ENCODE measurements around the gene MPHOSPH6. TPM values are rescaled to one million over a fixed set of nuclear protein-coding genes. Genes with fewer than 3 reads are reported as not detected.
"Not testable (repeated sequence)": the region's sequence is repeated elsewhere in the genome, so short reads cannot be mapped to it uniquely, and the experiment has no call there.

Gene MPHOSPH6
- total and polyA plus RNA-seq, 3 experiments from 2014 or later = 22.1 to 51.6 (median 47.0) TPM

DNA sequence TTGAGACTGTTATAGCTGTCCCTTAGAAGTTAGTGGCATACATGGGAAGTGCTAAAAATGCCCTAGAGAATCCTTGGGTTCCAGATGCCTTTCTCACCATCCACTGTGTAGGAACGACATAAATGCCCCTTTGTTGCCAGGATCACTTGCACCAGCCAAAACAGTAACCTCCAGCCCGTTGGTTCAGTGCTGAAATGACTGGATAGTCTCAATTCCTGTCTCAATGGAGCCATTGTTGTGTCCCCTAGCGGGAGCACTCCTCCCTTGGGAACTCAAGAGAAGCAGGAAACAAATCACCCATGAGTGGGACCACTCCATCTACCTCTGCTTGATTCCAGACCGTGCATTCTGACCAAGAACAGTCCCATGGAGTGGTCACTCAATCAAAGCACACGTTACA lies 23.1 kb downstream of the MPHOSPH6 start:
- Histone ChIP-seq H3K9me3 (ENCODE audit: low read length) (no peaks in the 10 kb centered on the region), H3K4me1 (ENCODE audit: insufficient read depth, low read length) (no peaks in the 10 kb centered on the region), H3K27me3 (ENCODE audit: insufficient read depth, low read length, poor library complexity, severe bottlenecking) (no peaks in the 10 kb centered on the region), H3K27ac (ENCODE audit: low read depth, low read length) (no peak overlapping the region), H3K36me3 (ENCODE audit: insufficient read depth, low read length) (peaks cover 4% of the 10 kb centered on the region), H3K4me3 (ENCODE audit: low read length) (no peak overlapping the region)
- peaks cover 0 to 5% (median 2%) of the 10 kb centered on the region in 3 donors for H3K4me1 Mint-ChIP-seq
- H3K27me3 Mint-ChIP-seq = no peaks in the 10 kb centered on the region
- CTCF ChIA-PET = no interaction called here
- no peak for DNase-seq
- H3K4me3 Mint-ChIP-seq = no peak overlapping the region
- H3K27ac Mint-ChIP-seq = no peak overlapping the region
- no peaks in the 10 kb centered on the region for H3K9me3 Mint-ChIP-seq
- POLR2A ChIA-PET = no interaction called here
- peaks cover 13 to 44% (median 14%) of the 10 kb centered on the region in 3 donors for H3K36me3 Mint-ChIP-seq

DNA sequence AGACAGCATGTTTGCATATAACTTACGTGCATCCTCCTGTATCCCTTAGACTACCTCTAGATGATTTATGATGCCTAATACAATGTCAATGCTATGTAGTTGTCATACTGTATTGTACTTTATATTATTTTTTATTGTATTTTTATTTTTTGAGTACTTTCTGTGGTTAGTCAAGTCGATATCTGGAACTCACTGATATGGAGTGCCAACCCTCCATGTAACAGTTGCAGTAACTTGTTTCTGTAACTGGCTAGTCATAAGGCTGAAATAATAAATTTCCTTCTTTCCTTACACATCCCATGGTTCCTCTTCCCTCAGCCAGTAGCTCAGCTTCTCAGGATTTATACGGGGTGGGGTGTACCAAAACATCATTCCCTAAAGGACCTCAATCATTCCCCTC lies 23.5 kb downstream of the MPHOSPH6 start:
- ChIA-PET POLR2A (no interaction called here), CTCF (no interaction called here)
- Mint-ChIP-seq H3K27ac (no peak overlapping the region), H3K27me3 (no peaks in the 10 kb centered on the region), H3K4me1 (peaks cover 0 to 5% (median 0%) of the 10 kb centered on the region in 3 donors), H3K4me3 (no peak overlapping the region), H3K36me3 (peaks cover 13 to 41% (median 16%) of the 10 kb centered on the region in 3 donors), H3K9me3 (no peaks in the 10 kb centered on the region)
- Histone ChIP-seq H3K27me3 (ENCODE audit: insufficient read depth, low read length, poor library complexity, severe bottlenecking) (no peaks in the 10 kb centered on the region), H3K4me3 (ENCODE audit: low read length) (no peak overlapping the region), H3K4me1 (ENCODE audit: insufficient read depth, low read length) (no peaks in the 10 kb centered on the region), H3K27ac (ENCODE audit: low read depth, low read length) (no peak overlapping the region), H3K36me3 (ENCODE audit: insufficient read depth, low read length) (peaks cover 4% of the 10 kb centered on the region), H3K9me3 (ENCODE audit: low read length) (no peaks in the 10 kb centered on the region)
- DNase-seq = no peak

DNA sequence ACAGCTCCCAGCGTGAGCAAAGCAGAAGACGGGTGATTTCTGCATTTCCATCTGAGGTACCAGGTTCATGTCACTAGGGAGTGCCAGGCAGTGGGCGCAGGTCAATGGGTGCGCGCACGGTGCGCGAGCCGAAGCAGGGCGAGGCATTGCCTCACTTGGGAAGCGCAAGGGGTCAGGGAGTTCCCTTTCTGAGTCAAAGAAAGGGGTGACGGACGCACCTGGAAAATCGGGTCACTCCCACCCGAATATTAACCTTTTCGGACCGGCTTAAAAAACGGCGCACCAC lies 30.8 kb downstream of the MPHOSPH6 start:
- POLR2A ChIA-PET; H3K9me3 Mint-ChIP-seq; H3K4me3 ChIP-seq (ENCODE audit: low read length); H3K27me3 ChIP-seq (ENCODE audit: insufficient read depth, low read length, poor library complexity, severe bottlenecking); CTCF ChIA-PET; H3K27ac ChIP-seq (ENCODE audit: low read depth, low read length); H3K36me3 ChIP-seq (ENCODE audit: insufficient read depth, low read length); H3K4me1 ChIP-seq (ENCODE audit: insufficient read depth, low read length); H3K9me3 ChIP-seq (ENCODE audit: low read length); H3K27me3 Mint-ChIP-seq: not testable (repeated sequence)
- Mint-ChIP-seq H3K27ac (peak overlapping the region in 6 of 8 donors; percentile 38 to 86 (median 68)), H3K4me1 (peaks cover 4 to 17% (median 8%) of the 10 kb centered on the region in 3 donors), H3K36me3 (peaks cover 4 to 13% (median 8%) of the 10 kb centered on the region in 3 donors), H3K4me3 (peak overlapping the region in 6 of 7 donors; percentile 34 to 78 (median 68))
- DNase-seq = peak in 1 of 5 donors; percentile 21

DNA sequence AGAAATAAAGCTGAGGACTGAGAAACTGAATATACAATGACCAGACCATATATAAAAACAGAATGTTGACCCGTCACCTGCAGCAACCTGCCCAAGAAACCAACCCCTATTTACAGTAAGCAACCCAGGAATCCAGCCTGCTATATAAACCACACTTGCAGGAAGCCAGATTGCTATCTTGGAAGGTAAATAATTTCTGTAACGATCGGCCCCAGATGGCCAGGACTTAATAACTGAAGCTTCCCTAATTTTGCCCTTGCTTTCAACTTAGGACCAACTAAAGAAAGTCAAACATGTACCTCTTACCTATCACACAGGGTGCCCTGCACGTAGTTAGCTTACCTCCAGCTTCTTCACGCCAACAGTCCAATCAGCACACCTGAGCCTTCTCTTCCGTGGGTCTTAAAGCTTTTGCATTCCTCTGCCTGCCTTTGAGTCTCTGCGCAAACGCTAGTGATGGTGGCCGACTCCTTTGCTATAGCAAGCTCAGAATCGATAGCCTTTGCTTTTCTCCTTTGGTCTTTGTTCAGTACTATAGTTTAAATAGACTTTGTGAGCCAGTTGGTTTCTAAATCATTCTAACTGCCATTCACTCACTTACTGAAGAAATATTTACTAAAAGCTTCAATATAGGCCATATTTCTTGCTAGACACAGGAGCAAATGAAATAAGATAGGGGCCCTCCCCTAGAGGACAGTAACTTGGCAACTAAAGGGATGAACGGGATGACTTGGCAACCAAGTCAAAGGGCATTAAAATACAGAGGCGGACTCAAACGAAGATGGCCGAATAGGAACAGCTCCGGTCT lies 31.3 kb downstream of the MPHOSPH6 start:
- H3K4me1 Mint-ChIP-seq = peaks cover 9 to 22% (median 14%) of the 10 kb centered on the region in 3 donors
- H3K27ac Mint-ChIP-seq = peak overlapping the region in 7 of 8 donors; percentile 45 to 86 (median 71)
- peak in 1 of 5 donors; percentile 10 for DNase-seq
- POLR2A ChIA-PET = no interaction called here
- no peaks in the 10 kb centered on the region for H3K27me3 Mint-ChIP-seq
- Histone ChIP-seq H3K27ac (ENCODE audit: low read depth, low read length) (no peak overlapping the region), H3K36me3 (ENCODE audit: insufficient read depth, low read length) (no peaks in the 10 kb centered on the region), H3K4me1 (ENCODE audit: insufficient read depth, low read length) (peaks cover 7% of the 10 kb centered on the region), H3K27me3 (ENCODE audit: insufficient read depth, low read length, poor library complexity, severe bottlenecking) (no peaks in the 10 kb centered on the region), H3K4me3 (ENCODE audit: low read length) (no peak overlapping the region), H3K9me3 (ENCODE audit: low read length) (no peaks in the 10 kb centered on the region)
- peaks cover 4 to 13% (median 8%) of the 10 kb centered on the region in 3 donors for H3K36me3 Mint-ChIP-seq
- H3K4me3 Mint-ChIP-seq = peak overlapping the region in 6 of 7 donors; percentile 34 to 78 (median 68)
- H3K9me3 Mint-ChIP-seq = peaks cover 0 to 3% (median 0%) of the 10 kb centered on the region in 5 donors
- CTCF ChIA-PET = no interaction called here

DNA sequence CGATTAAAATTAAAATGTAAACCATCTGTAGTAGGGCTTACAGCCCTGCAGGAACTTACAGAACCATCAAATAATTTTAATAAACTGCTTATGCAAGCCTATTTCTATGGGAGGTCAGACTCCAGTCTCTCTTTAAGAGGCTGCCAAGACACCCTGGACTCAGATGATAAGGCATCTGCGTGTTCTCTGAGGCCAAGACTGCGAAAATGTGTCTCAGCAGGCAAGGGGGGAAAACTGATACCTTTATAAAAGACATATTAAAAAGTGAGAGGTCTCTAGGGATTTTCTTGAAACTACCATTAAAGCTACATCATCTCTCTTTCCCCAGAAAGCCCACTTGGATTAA lies 32.2 kb downstream of the MPHOSPH6 start:
- no peak overlapping the region for H3K4me3 ChIP-seq (ENCODE audit: low read length)
- no peaks in the 10 kb centered on the region for H3K36me3 ChIP-seq (ENCODE audit: insufficient read depth, low read length)
- H3K4me1 ChIP-seq (ENCODE audit: insufficient read depth, low read length) = peaks cover 10% of the 10 kb centered on the region
- H3K27ac ChIP-seq (ENCODE audit: low read depth, low read length) = no peak overlapping the region
- H3K27me3 Mint-ChIP-seq = no peaks in the 10 kb centered on the region
- H3K27me3 ChIP-seq (ENCODE audit: insufficient read depth, low read length, poor library complexity, severe bottlenecking) = no peaks in the 10 kb centered on the region
- POLR2A ChIA-PET = no interaction called here
- DNase-seq = no peak
- H3K4me1 Mint-ChIP-seq = peaks cover 14 to 28% (median 18%) of the 10 kb centered on the region in 3 donors
- H3K36me3 Mint-ChIP-seq = peaks cover 4 to 13% (median 7%) of the 10 kb centered on the region in 3 donors
- no peaks in the 10 kb centered on the region for H3K9me3 ChIP-seq (ENCODE audit: low read length)
- no peak overlapping the region for H3K27ac Mint-ChIP-seq
- CTCF ChIA-PET = no interaction called here
- H3K4me3 Mint-ChIP-seq = no peak overlapping the region
- peaks cover 0 to 3% (median 0%) of the 10 kb centered on the region in 5 donors for H3K9me3 Mint-ChIP-seq

DNA sequence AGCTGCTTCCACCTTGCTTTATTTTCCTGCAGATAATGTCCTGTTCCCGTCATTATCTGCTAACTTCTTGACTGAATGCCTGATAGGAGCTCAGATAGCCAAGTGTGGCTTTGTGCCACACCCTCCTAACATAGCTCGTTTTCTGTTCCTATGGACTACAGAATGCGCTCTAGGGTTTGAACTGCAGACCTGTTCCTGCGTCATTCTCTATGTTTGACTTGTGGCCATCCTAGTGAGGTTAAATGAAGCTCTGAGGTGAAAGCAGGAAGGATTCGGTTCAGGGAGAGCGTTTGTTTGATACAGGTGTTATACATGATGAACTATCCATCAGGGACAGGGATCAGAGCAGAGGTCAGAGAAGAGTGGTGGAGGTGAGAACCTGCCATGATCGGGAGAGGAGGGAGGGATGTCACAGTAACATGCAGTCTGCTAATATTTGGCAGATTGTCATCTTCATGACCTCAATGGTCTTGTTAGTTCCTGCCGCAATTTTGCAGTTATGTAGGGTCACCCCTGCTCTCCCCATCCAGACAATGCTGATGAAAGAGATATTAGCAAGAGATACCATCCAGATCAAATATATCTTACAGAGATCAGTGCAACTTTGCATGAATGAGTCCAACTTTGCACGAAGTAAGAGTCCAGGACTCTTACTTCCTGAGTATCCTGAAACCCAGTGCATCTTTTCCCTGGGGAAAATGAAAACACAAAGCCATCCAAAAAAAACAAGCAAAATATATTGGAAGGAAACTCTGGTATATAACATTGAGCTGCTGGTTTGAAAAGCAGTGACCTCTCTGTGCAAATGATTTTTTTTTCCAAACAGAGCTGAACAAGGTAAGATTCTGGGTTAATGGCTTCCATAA lies 32.8 kb downstream of the MPHOSPH6 start:
- H3K27ac Mint-ChIP-seq = no peak overlapping the region
- peaks cover 14 to 28% (median 18%) of the 10 kb centered on the region in 3 donors for H3K4me1 Mint-ChIP-seq
- Histone ChIP-seq H3K9me3 (ENCODE audit: low read length) (no peaks in the 10 kb centered on the region), H3K36me3 (ENCODE audit: insufficient read depth, low read length) (no peaks in the 10 kb centered on the region), H3K27me3 (ENCODE audit: insufficient read depth, low read length, poor library complexity, severe bottlenecking) (no peaks in the 10 kb centered on the region), H3K27ac (ENCODE audit: low read depth, low read length) (no peak overlapping the region), H3K4me3 (ENCODE audit: low read length) (no peak overlapping the region), H3K4me1 (ENCODE audit: insufficient read depth, low read length) (peaks cover 10% of the 10 kb centered on the region)
- H3K9me3 Mint-ChIP-seq = peaks cover 0 to 3% (median 0%) of the 10 kb centered on the region in 5 donors
- H3K4me3 Mint-ChIP-seq = no peak overlapping the region
- DNase-seq = no peak
- H3K36me3 Mint-ChIP-seq = peaks cover 4 to 13% (median 7%) of the 10 kb centered on the region in 3 donors
- ChIA-PET CTCF (no interaction called here), POLR2A (no interaction called here)
- no peaks in the 10 kb centered on the region for H3K27me3 Mint-ChIP-seq

DNA sequence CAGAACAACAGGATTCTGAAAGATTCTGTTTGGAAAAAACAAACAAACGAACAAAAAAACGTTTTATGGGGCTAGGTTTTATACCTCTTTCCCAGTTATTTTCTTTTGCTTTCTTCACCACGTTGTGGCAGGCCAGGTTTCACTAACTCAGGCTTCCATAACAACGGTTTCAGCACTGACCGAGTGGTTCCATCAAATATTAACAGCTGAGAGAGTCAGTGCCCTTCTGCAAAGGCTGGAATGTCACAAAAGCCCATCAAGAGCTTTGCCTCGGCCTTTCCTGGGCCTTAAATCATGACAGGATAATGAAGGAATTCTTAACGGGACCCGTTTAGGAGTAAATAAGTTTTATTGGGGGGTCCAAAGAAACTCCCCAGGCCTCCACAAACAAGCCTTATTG lies 34.2 kb downstream of the MPHOSPH6 start:
- H3K9me3 ChIP-seq (ENCODE audit: low read length) = no peaks in the 10 kb centered on the region
- H3K4me1 ChIP-seq (ENCODE audit: insufficient read depth, low read length) = peaks cover 10% of the 10 kb centered on the region
- Mint-ChIP-seq H3K27ac (no peak overlapping the region), H3K4me1 (peaks cover 14 to 28% (median 18%) of the 10 kb centered on the region in 3 donors), H3K4me3 (no peak overlapping the region), H3K27me3 (no peaks in the 10 kb centered on the region), H3K36me3 (peaks cover 3 to 13% (median 6%) of the 10 kb centered on the region in 3 donors), H3K9me3 (peaks cover 0 to 3% (median 0%) of the 10 kb centered on the region in 5 donors)
- H3K36me3 ChIP-seq (ENCODE audit: insufficient read depth, low read length) = no peaks in the 10 kb centered on the region
- H3K27ac ChIP-seq (ENCODE audit: low read depth, low read length) = no peak overlapping the region
- POLR2A ChIA-PET = no interaction called here
- H3K4me3 ChIP-seq (ENCODE audit: low read length) = no peak overlapping the region
- CTCF ChIA-PET = no interaction called here
- H3K27me3 ChIP-seq (ENCODE audit: insufficient read depth, low read length, poor library complexity, severe bottlenecking) = no peaks in the 10 kb centered on the region
- DNase-seq = no peak

DNA sequence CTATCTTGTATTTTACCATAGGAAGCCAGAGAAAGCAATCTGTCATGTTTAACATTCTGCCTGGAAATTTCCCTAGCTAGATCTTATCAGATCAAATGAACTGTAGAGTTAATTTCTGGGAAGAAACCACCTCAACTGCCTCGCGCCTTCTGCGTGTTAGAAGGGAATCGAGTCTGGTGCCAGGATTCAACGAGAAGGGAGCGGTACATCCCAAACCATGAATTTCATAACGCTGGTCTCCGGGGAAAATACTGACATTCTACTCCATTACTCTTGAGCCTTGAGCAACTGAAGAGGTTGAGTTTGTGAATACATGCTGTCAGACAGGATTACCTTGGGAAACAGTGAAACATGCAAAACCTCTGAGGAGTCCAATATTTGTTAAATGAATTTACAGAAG lies 35.2 kb downstream of the MPHOSPH6 start:
- Histone ChIP-seq H3K27ac (ENCODE audit: low read depth, low read length) (no peak overlapping the region), H3K36me3 (ENCODE audit: insufficient read depth, low read length) (no peaks in the 10 kb centered on the region), H3K4me3 (ENCODE audit: low read length) (no peak overlapping the region), H3K4me1 (ENCODE audit: insufficient read depth, low read length) (peaks cover 10% of the 10 kb centered on the region), H3K9me3 (ENCODE audit: low read length) (no peaks in the 10 kb centered on the region), H3K27me3 (ENCODE audit: insufficient read depth, low read length, poor library complexity, severe bottlenecking) (no peaks in the 10 kb centered on the region)
- CTCF ChIA-PET = interaction anchor here (1.0 kb wide), 1 partner anchor 31 kb away, joined by 3 read pairs; no protein-coding TSS in a partner anchor
- H3K27ac Mint-ChIP-seq = no peak overlapping the region
- H3K4me1 Mint-ChIP-seq = peaks cover 15 to 28% (median 18%) of the 10 kb centered on the region in 3 donors
- no peaks in the 10 kb centered on the region for H3K27me3 Mint-ChIP-seq
- peaks cover 0 to 3% (median 0%) of the 10 kb centered on the region in 5 donors for H3K9me3 Mint-ChIP-seq
- no peak overlapping the region for H3K4me3 Mint-ChIP-seq
- no peak for DNase-seq
- POLR2A ChIA-PET = no interaction called here
- peaks cover 3 to 13% (median 6%) of the 10 kb centered on the region in 3 donors for H3K36me3 Mint-ChIP-seq

All from CD8-positive, alpha-beta memory T cell (primary cell).